Measurements from ENCODE around the gene RIMS4.

The RIMS4 gene

GRCh38 chr20:44704551-44704971 is 105.8 kb downstream of the RIMS4 start:
- no peak overlapping the region for H3K4me3 ChIP-seq (ENCODE audit: low read length)
- no peak overlapping the region for H3K4me2 ChIP-seq (ENCODE audit: low read depth, low read length)
- H3K79me2 ChIP-seq (ENCODE audit: low read length): no peaks in the 10 kb centered on the region
- H3K4me1 ChIP-seq (ENCODE audit: low read length): no peaks in the 10 kb centered on the region
- no peaks in the 10 kb centered on the region for H3K9me2 ChIP-seq (replicated peaks; ENCODE audit: insufficient read depth, low read length)
- no peak overlapping the region for H3K9ac ChIP-seq (ENCODE audit: low read length)
- H3K27ac ChIP-seq (ENCODE audit: low read length): no peak overlapping the region
- TF ChIP-seq EZH2phosphoT487 (IDR thresholded peaks at IDR 0.05; ENCODE audit: low read length) (no peak), EZH2 (optimal IDR thresholded peaks at IDR 0.05; ENCODE audit: low read depth, low read length) (no peak), CTCF (IDR thresholded peaks at IDR 0.05; ENCODE audit: low read length) (no peak)
- H4K20me1 ChIP-seq (ENCODE audit: insufficient read depth, low read length): 0 out of 2 replicates have a peak, but pooled peaks cover 4% of the 10 kb centered on the region
- H2AFZ ChIP-seq (ENCODE audit: low read length): no peak overlapping the region
- no peaks in the 10 kb centered on the region for H3F3A ChIP-seq (ENCODE audit: insufficient read depth, low read length)
- H3K27me3 ChIP-seq (replicated peaks; ENCODE audit: insufficient read depth, low read length): peaks cover 93% of the 10 kb centered on the region
- DNase-seq: no peak
- H3K36me3 ChIP-seq (replicated peaks; ENCODE audit: insufficient read depth, low read length): no peaks in the 10 kb centered on the region
- no peaks in the 10 kb centered on the region for H3K9me3 ChIP-seq (replicated peaks; ENCODE audit: insufficient read depth, low read length)

- H3K27ac ChIP-seq (ENCODE audit: low read length): no peak overlapping the region
Observed at GRCh38 chr20:44703956-44704488, 106.3 kb downstream of the RIMS4 start.

GRCh38 chr20:44703183-44703925 is 107.0 kb downstream of the RIMS4 start:
- Histone ChIP-seq H3K9ac (ENCODE audit: low read length) (no peak overlapping the region), H3K27me3 (replicated peaks; ENCODE audit: insufficient read depth, low read length) (peaks cover 95% of the 10 kb centered on the region), H3K4me1 (ENCODE audit: low read length) (no peaks in the 10 kb centered on the region), H3K79me2 (ENCODE audit: low read length) (no peaks in the 10 kb centered on the region), H3K27ac (ENCODE audit: low read length) (no peak overlapping the region), H4K20me1 (ENCODE audit: insufficient read depth, low read length) (0 out of 2 replicates have a peak, but pooled peaks cover 4% of the 10 kb centered on the region), H3F3A (ENCODE audit: insufficient read depth, low read length) (no peaks in the 10 kb centered on the region), H3K4me2 (ENCODE audit: low read depth, low read length) (no peak overlapping the region), H3K9me3 (replicated peaks; ENCODE audit: insufficient read depth, low read length) (no peaks in the 10 kb centered on the region), H3K9me2 (replicated peaks; ENCODE audit: insufficient read depth, low read length) (no peaks in the 10 kb centered on the region), H3K36me3 (replicated peaks; ENCODE audit: insufficient read depth, low read length) (no peaks in the 10 kb centered on the region), H3K4me3 (ENCODE audit: low read length) (no peak overlapping the region), H2AFZ (ENCODE audit: low read length) (no peak overlapping the region)
- DNase-seq: no peak
- TF ChIP-seq EZH2 (optimal IDR thresholded peaks at IDR 0.05; ENCODE audit: low read depth, low read length): no peak
- TF ChIP-seq CTCF (IDR thresholded peaks at IDR 0.05; ENCODE audit: low read length): no peak
- TF ChIP-seq EZH2phosphoT487 (IDR thresholded peaks at IDR 0.05; ENCODE audit: low read length): no peak

More at GRCh38 chr20:44703956-44704488, 106.3 kb downstream of the RIMS4 start:
- 0 out of 2 replicates have a peak, but pooled peaks cover 4% of the 10 kb centered on the region for H4K20me1 ChIP-seq (ENCODE audit: insufficient read depth, low read length)
- DNase-seq: no peak
- H3K4me3 ChIP-seq (ENCODE audit: low read length): no peak overlapping the region
- H3K4me1 ChIP-seq (ENCODE audit: low read length): no peaks in the 10 kb centered on the region
- TF ChIP-seq CTCF (IDR thresholded peaks at IDR 0.05; ENCODE audit: low read length) (no peak), EZH2 (optimal IDR thresholded peaks at IDR 0.05; ENCODE audit: low read depth, low read length) (no peak), EZH2phosphoT487 (IDR thresholded peaks at IDR 0.05; ENCODE audit: low read length) (no peak)
- no peaks in the 10 kb centered on the region for H3K9me3 ChIP-seq (replicated peaks; ENCODE audit: insufficient read depth, low read length)
- no peaks in the 10 kb centered on the region for H3K36me3 ChIP-seq (replicated peaks; ENCODE audit: insufficient read depth, low read length)
- no peak overlapping the region for H3K9ac ChIP-seq (ENCODE audit: low read length)
- no peaks in the 10 kb centered on the region for H3K79me2 ChIP-seq (ENCODE audit: low read length)
- no peaks in the 10 kb centered on the region for H3F3A ChIP-seq (ENCODE audit: insufficient read depth, low read length)
- H3K9me2 ChIP-seq (replicated peaks; ENCODE audit: insufficient read depth, low read length): no peaks in the 10 kb centered on the region
- no peak overlapping the region for H2AFZ ChIP-seq (ENCODE audit: low read length)
- H3K27me3 ChIP-seq (replicated peaks; ENCODE audit: insufficient read depth, low read length): peaks cover 90% of the 10 kb centered on the region
- no peak overlapping the region for H3K4me2 ChIP-seq (ENCODE audit: low read depth, low read length)

Data from MM.1S (cell line).